MM.1S (cell line): ENCODE measurements around the gene FKBP15.

Source experiments
- EZH2 ChIP-seq: fragments of 300-600 bp; sonication (generic); optimal IDR thresholded peaks from 2 replicates; pipeline ENCODE3; 2017; ENCODE audit warnings: low read depth, mild to moderate bottlenecking, antibody characterized with exemption, low read length, mixed read lengths
- EZH2phosphoT487 ChIP-seq: fragments of 300-600 bp; sonication (generic); IDR thresholded peaks from 2 replicates; pipeline ENCODE4 v1.6.1; 2018; ENCODE audit warnings: antibody characterized with exemption, low read length
- TF ChIP-seq, protein P1 (sequence below): fragments of 300-600 bp; sonication (generic); IDR thresholded peaks from 2 replicates; pipeline ENCODE4 v1.5.1; 2016; ENCODE audit warnings: antibody characterized with exemption, low read length, mixed read lengths

DNA sequence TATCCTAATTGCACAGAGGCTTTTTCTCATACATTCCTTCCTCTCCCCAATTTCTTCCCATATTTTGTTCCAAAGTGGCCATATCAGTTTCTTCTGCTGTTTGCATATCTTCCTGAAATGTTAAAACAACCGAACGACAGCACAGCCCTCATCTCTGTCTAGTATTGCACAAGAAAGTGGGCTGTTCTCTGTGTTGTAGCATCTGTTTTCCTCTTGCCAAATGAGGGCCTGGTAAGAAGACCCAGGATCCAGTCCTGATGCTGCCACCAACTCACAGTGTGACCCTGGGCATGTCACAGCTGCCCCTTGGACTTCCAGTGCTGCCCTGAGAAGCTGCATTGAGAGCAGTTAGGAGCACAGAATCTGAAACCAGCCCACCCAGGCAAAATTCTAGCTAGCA, 66.1 kb downstream of the FKBP15 start:
- TF ChIP-seq, protein P1, sequence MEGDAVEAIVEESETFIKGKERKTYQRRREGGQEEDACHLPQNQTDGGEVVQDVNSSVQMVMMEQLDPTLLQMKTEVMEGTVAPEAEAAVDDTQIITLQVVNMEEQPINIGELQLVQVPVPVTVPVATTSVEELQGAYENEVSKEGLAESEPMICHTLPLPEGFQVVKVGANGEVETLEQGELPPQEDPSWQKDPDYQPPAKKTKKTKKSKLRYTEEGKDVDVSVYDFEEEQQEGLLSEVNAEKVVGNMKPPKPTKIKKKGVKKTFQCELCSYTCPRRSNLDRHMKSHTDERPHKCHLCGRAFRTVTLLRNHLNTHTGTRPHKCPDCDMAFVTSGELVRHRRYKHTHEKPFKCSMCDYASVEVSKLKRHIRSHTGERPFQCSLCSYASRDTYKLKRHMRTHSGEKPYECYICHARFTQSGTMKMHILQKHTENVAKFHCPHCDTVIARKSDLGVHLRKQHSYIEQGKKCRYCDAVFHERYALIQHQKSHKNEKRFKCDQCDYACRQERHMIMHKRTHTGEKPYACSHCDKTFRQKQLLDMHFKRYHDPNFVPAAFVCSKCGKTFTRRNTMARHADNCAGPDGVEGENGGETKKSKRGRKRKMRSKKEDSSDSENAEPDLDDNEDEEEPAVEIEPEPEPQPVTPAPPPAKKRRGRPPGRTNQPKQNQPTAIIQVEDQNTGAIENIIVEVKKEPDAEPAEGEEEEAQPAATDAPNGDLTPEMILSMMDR = no peak
- TF ChIP-seq EZH2 (no peak), EZH2phosphoT487 (no peak)
